GM12878 (cell line): ENCODE results near the gene RFPL1. TPM values are rescaled to one million over a fixed set of nuclear protein-coding genes. Genes with fewer than 3 reads are reported as not detected.
"Not testable (repeated sequence)": the region's sequence is repeated elsewhere in the genome, so short reads cannot be mapped to it uniquely, and the experiment has no call there.

ENCODE experiments used
- ATAC-seq: fragments of 200-7000 bp; cut with Tn5 transposase; 3 replicates; pipeline ENCODE4 v1.9.1; 2020; ENCODE audit warnings: mild to moderate bottlenecking, moderate library complexity
- BruUV-seq: library from RNA; stranded (reverse); fragments of 400-500 nt; replicated peaks from 2 replicates; lab custom pipeline; 2021; lab: Mats Ljungman, UMichigan
- CTCF ChIA-PET: fragments of 300-600 bp; sonication (Branson Sonifier 250); formaldehyde crosslinking; extraction: SDS; loops from one replicate; lab custom pipeline; 2021; ENCODE audit warnings: inconsistent platforms; lab: Yijun Ruan, JAX
- POLR2A ChIA-PET: fragments of 350-600 bp; formaldehyde crosslinking; extraction: SDS; loops from one replicate; lab custom pipeline; 2021; ENCODE audit warnings: inconsistent platforms; lab: Charles Lee
- RAD21 ChIA-PET: fragments of 300-600 bp; sonication (Branson Sonifier 250); formaldehyde crosslinking; loops from one replicate; lab custom pipeline; 2023; ENCODE audit warnings: antibody characterized with exemption; ENCODE audit not compliant: unreplicated experiment; lab: Charles Lee
- SMC1A ChIA-PET: fragments of 300-600 bp; sonication (Branson Sonifier 250); formaldehyde crosslinking; loops from one replicate; lab custom pipeline; 2023; ENCODE audit not compliant: unreplicated experiment, uncharacterized antibody; lab: Charles Lee
- DNase-seq: peaks from one replicate; pipeline ENCODE4 v3.0.0-alpha.2; 2011; ENCODE audit warnings: low read depth, low spot score
- FAIRE-seq: peaks from 3 replicates; lab custom pipeline; 2011; peaks lifted over from hg19 to GRCh38; lab: Jason Lieb, UNC
- H2AFZ ChIP-seq: 2 replicates; pipeline ENCODE4 v1.6.0; 2011; ENCODE audit warnings: low read depth, low read length, control low read depth; ENCODE audit not compliant: control insufficient read depth
- H3K27ac ChIP-seq: 2 replicates; pipeline ENCODE4 v1.5.1; 2011; ENCODE audit warnings: control low read depth; ENCODE audit not compliant: control insufficient read depth, insufficient read depth
- H3K27me3 ChIP-seq, 2 experiments: replicated peaks in 1 of 2; 2 replicates each; pipeline versions ENCODE4 v1.6.0 to v1.6.1; 2011; ENCODE audit warnings: low read length in 1 of 2; ENCODE audit not compliant: control insufficient read depth in 2 of 2, insufficient read depth in 2 of 2
- H3K36me3 ChIP-seq, 2 experiments: 2 replicates each; pipeline ENCODE4 v1.5.1; 2011; ENCODE audit warnings: low read length in 1 of 2; ENCODE audit not compliant: control insufficient read depth in 2 of 2, insufficient read depth in 2 of 2
- H3K4me1 ChIP-seq: 2 replicates; pipeline ENCODE4 v1.6.1; 2011; ENCODE audit warnings: mild to moderate bottlenecking, low read length, moderate library complexity, mixed read lengths; ENCODE audit not compliant: control insufficient read depth, insufficient read depth
- H3K4me2 ChIP-seq: 2 replicates; pipeline ENCODE4 v1.6.0; 2011; ENCODE audit warnings: control low read depth; ENCODE audit not compliant: control insufficient read depth, insufficient read depth
- H3K4me3 ChIP-seq: fragments of 200-600 bp; sonication (generic); 2 replicates; pipeline ENCODE4 v1.5.1; 2016
- H3K79me2 ChIP-seq: 2 replicates; pipeline ENCODE4 v1.6.0; 2011; ENCODE audit warnings: low read length; ENCODE audit not compliant: control insufficient read depth, insufficient read depth
- H3K9ac ChIP-seq: 2 replicates; pipeline ENCODE4 v1.8.0; 2011; ENCODE audit warnings: low read length, control low read depth, mixed read lengths; ENCODE audit not compliant: control insufficient read depth, insufficient read depth
- H3K9me3 ChIP-seq: replicated peaks from 3 replicates; pipeline ENCODE4 v1.5.1; 2011; ENCODE audit warnings: mild to moderate bottlenecking, low read length; ENCODE audit not compliant: control insufficient read depth, insufficient read depth
- H4K20me1 ChIP-seq: 2 replicates; pipeline ENCODE4 v1.6.0; 2011; ENCODE audit not compliant: control insufficient read depth, insufficient read depth
- NBN ChIP-seq: fragments of 450-650 bp; IDR thresholded peaks from 2 replicates; pipeline ENCODE4 v1.6.1; 2016
- WGBS: methylation state at CpG from one replicate; pipeline ENCODE4 v1.1.6; 2016; ENCODE audit warnings: low lambda C conversion rate; ENCODE audit not compliant: insufficient replicate concordance, insufficient coverage; ENCODE audit errors: missing lambda C conversion rate; 5-methylcytosine and 5-hydroxymethylcytosine counted together
- in situ Hi-C: fragments of 300-500 bp; cut with MboI; formaldehyde crosslinking; loops from 9 replicates; pipeline ENCODE4 v1.14.3; 2018; ENCODE audit warnings: mixed read lengths
- intact Hi-C: fragments of 100-400 bp; cut with micrococcal nuclease; formaldehyde crosslinking; loops from one replicate; pipeline ENCODE4 v1.14.2; 2022; ENCODE audit not compliant: unreplicated experiment
- polyA plus RNA-seq, 11 experiments: library from polyadenylated mRNA; depleted of rRNA in 4 of 11; unstranded in 6 of 11; stranded (reverse) in 5 of 11; fragments of >200 nt; fragmentation: Nextera tagmentation in 4 of 11; fragmentation: Illumina TruSeq in 1 of 11; extraction: Ambion mirVana in 4 of 11; extraction: Trizol in 1 of 11; gene quantifications; 1 replicate in 1 of 11; 2 replicates in 10 of 11; pipeline versions ENCODE4 v1.2.1 to v1.2.3, GENCODE V29; 2011 to 2016; ENCODE audit warnings: inconsistent platforms in 2 of 11, missing spikeins in 2 of 11, low read depth in 1 of 11
- total RNA-seq, 4 experiments: library from RNA; depleted of rRNA in 3 of 4; stranded (reverse); fragments of >200 nt in 3 of 4; fragmentation: Illumina TruSeq in 1 of 4; extraction: Trizol in 1 of 4; gene quantifications; 2 replicates each; pipeline versions ENCODE4 v1.2.1 to v1.2.3, GENCODE V29; 2013 to 2021

The RFPL1 gene
- total and polyA plus RNA-seq, 10 of the 15 experiments (the other 5 are each of a cell fraction or from before 2014, with no cell fraction given), result 0.13 TPM; not detected in 9

- WGBS, result 69% methylated on average over 5 of the region's 5 CpGs
- H3K4me2 ChIP-seq, in situ Hi-C loops, DNase-seq, ATAC-seq, H3K36me3 ChIP-seq, RAD21 ChIA-PET, H3K27ac ChIP-seq, FAIRE-seq, H3K4me3 ChIP-seq, H3K27me3 ChIP-seq, H3K9me3 ChIP-seq, H3K9ac ChIP-seq, CTCF ChIA-PET, SMC1A ChIA-PET, H4K20me1 ChIP-seq, BruUV-seq, H2AFZ ChIP-seq, H3K79me2 ChIP-seq: not testable (repeated sequence)
- intact Hi-C loops, result loop anchor here (10.0 kb wide), 1 partner anchor 136 kb away; the partner anchor contains the start of gene THOC5
- peaks cover 20% of the 10 kb centered on the region for H3K4me1 ChIP-seq
- POLR2A ChIA-PET, result interaction anchor here (0.7 kb wide), 1 partner anchor 37 kb away, joined by 6 read pairs; no protein-coding TSS in a partner anchor
Measured at GRCh38 chr22:29418704-29419103, 19.7 kb upstream of the RFPL1 start.

- RAD21 ChIA-PET, result no interaction called here
- in situ Hi-C loops (no loop called here), intact Hi-C loops (no loop called here)
- no peaks in the 10 kb centered on the region for H4K20me1 ChIP-seq
- TF ChIP-seq NBN, result no peak
- H3K9me3 ChIP-seq, result no peaks in the 10 kb centered on the region
- no TSS peak for BruUV-seq
- no peak overlapping the region for H3K4me3 ChIP-seq
- H3K79me2 ChIP-seq, result no peaks in the 10 kb centered on the region
- no peaks in the 10 kb centered on the region for H3K27me3 ChIP-seq
- no peak overlapping the region for H3K27ac ChIP-seq
- no peak overlapping the region for H2AFZ ChIP-seq
- DNase-seq (no peak), FAIRE-seq (no peak), ATAC-seq (no peak)
- H3K4me2 ChIP-seq, result no peak overlapping the region
- WGBS, result 66% methylated on average over 7 of the region's 7 CpGs
- CTCF ChIA-PET, result no interaction called here
- no peak overlapping the region for H3K9ac ChIP-seq
- SMC1A ChIA-PET, result no interaction called here
- H3K36me3 ChIP-seq, result no peaks in the 10 kb centered on the region
- POLR2A ChIA-PET, result no interaction called here
- no peaks in the 10 kb centered on the region for H3K4me1 ChIP-seq
Measured at GRCh38 chr22:29426476-29426875, 11.9 kb upstream of the RFPL1 start.
